HG03159 (cell line): ENCODE results near the gene FDPS.
"Not testable (repeated sequence)": the region's sequence is repeated elsewhere in the genome, so short reads cannot be mapped to it uniquely, and the experiment has no call there.

ENCODE experiments used
- ATAC-seq: cut with Tn5 transposase; IDR thresholded peaks from one replicate; pipeline ENCODE4 v1.9.1; 2021; ENCODE audit warnings: mild to moderate bottlenecking, moderate library complexity; ENCODE audit not compliant: unreplicated experiment

FDPS gene

GRCh38 chr1:155285063-155285462, 23.6 kb upstream of the FDPS start:
- ATAC-seq, result no peak

- ATAC-seq, result no peak
Measured at GRCh38 chr1:155285631-155286044, 23.0 kb upstream of the FDPS start.

GRCh38 chr1:155286544-155286943, 22.1 kb upstream of the FDPS start:
- ATAC-seq, result no peak

GRCh38 chr1:155287987-155288543, 20.6 kb upstream of the FDPS start:
- no peak for ATAC-seq

- not testable (repeated sequence) for ATAC-seq
Measured at GRCh38 chr1:155291006-155291405, 17.7 kb upstream of the FDPS start.

GRCh38 chr1:155293086-155293749, 15.4 kb upstream of the FDPS start:
- no peak for ATAC-seq

- ATAC-seq, result no peak
Measured at GRCh38 chr1:155294520-155295182, 14.0 kb upstream of the FDPS start.

GRCh38 chr1:155295183-155295941, 13.3 kb upstream of the FDPS start:
- ATAC-seq, result no peak

- ATAC-seq, result no peak
Measured at GRCh38 chr1:155295942-155296267, 12.8 kb upstream of the FDPS start.

GRCh38 chr1:155296661-155297060, 12.0 kb upstream of the FDPS start:
- ATAC-seq, result no peak

GRCh38 chr1:155297384-155297783, 11.3 kb upstream of the FDPS start:
- ATAC-seq, result no peak

- ATAC-seq, result no peak
Measured at GRCh38 chr1:155300024-155300423, 8.6 kb upstream of the FDPS start.

- ATAC-seq, result no peak
Measured at GRCh38 chr1:155300553-155301329, 7.9 kb upstream of the FDPS start.

- ATAC-seq, result no peak
Measured at GRCh38 chr1:155301342-155301841, 7.3 kb upstream of the FDPS start, which contains the start of gene PKLR. Gene PKLR (minus strand): TSS chr1:155301438. CDS start chr1:155301395, 43 bp downstream.

GRCh38 chr1:155304558-155305063, 4.1 kb upstream of the FDPS start:
- no peak for ATAC-seq

- no peak for ATAC-seq
Measured at GRCh38 chr1:155305881-155306391, 2.7 kb upstream of the FDPS start.

GRCh38 chr1:155307247-155307740, 1.4 kb upstream of the FDPS start:
- ATAC-seq, result no peak

- no peak for ATAC-seq
Measured at GRCh38 chr1:155309423-155310021, 856 bp downstream of the FDPS start.

- ATAC-seq, result no peak
Measured at GRCh38 chr1:155313261-155313660, 4.6 kb downstream of the FDPS start.

- ATAC-seq, result no peak
Measured at GRCh38 chr1:155316922-155317321, 8.3 kb downstream of the FDPS start.
